ENCODE results near the gene TET3. TPM values are rescaled to one million over a fixed set of nuclear protein-coding genes. Genes with fewer than 3 reads are reported as not detected.

Gene TET3
- polyA plus RNA-seq, 1 of the 3 experiments (the other 2 are of a cell fraction), result 1.6 TPM

GRCh38 chr2:74008761-74009395 lies 24.2 kb downstream of the TET3 start (continued):
- no peak for TF ChIP-seq USF1 (IDR thresholded peaks at IDR 0.05; ENCODE audit: borderline replicate concordance, low read depth)
- TF ChIP-seq USF2 (IDR thresholded peaks at IDR 0.05; ENCODE audit: borderline replicate concordance, low read depth, low read length), result no peak
- TF ChIP-seq SIN3A (IDR thresholded peaks at IDR 0.05; ENCODE audit: borderline replicate concordance, low read depth, low read length), result no peak
- no peak for TF ChIP-seq IRF3 (IDR thresholded peaks at IDR 0.05; ENCODE audit: low read depth, low read length)
- no peak for TF ChIP-seq GABPA (IDR thresholded peaks at IDR 0.05; ENCODE audit: low read depth)
- no peak for TF ChIP-seq CTCF (IDR thresholded peaks at IDR 0.05)
- no peak for TF ChIP-seq RFX5 (IDR thresholded peaks at IDR 0.05; ENCODE audit: low read length)
- TF ChIP-seq NFIC (IDR thresholded peaks at IDR 0.05; ENCODE audit: borderline replicate concordance), result no peak
- TF ChIP-seq MEF2A (IDR thresholded peaks at IDR 0.05; ENCODE audit: borderline replicate concordance, low read depth), result no peak
- no peak for TF ChIP-seq MXI1 (IDR thresholded peaks at IDR 0.05; ENCODE audit: low read depth, low read length)

- Histone ChIP-seq H3K9me2 (no peaks in the 10 kb centered on the region), H3K4me3 (ENCODE audit: low read depth in 2 of 2, low read length in 1 of 2) (no peak overlapping the region), H3K9ac (no peak overlapping the region), H2AFZ (ENCODE audit: low read depth) (no peak overlapping the region), H3K79me2 (ENCODE audit: insufficient read depth) (no peaks in the 10 kb centered on the region), H3K27ac (ENCODE audit: low read depth in 2 of 2, low read length in 1 of 2) (no peak overlapping the region; a peak in 1 of 4 replicates), H4K20me1 (ENCODE audit: insufficient read depth) (no peaks in the 10 kb centered on the region; the same call in 1 of the 2 replicates), H3K36me3 (replicated peaks in 1 of 2; ENCODE audit: control insufficient read depth in 1 of 2, insufficient read depth in 2 of 2, low read length in 1 of 2) (peaks cover 0 to 17% of the 10 kb centered on the region in 2 experiments), H3K4me2 (no peak overlapping the region), H3F3A (replicated peaks; ENCODE audit: insufficient read depth) (no peaks in the 10 kb centered on the region), H3K9me3 (no peaks in the 10 kb centered on the region), H3K4me1 (ENCODE audit: control insufficient read depth in 1 of 2, insufficient read depth in 2 of 2, low read depth in 1 of 2, low read length in 1 of 2) (peaks cover 10 to 44% of the 10 kb centered on the region in 2 experiments; a peak in 3 of 4 replicates), H3K27me3 (ENCODE audit: insufficient read depth) (no peaks in the 10 kb centered on the region)
- CTCF ChIA-PET, result interaction anchor here (1.0 to 1.6 kb wide), 2 partner anchors 21 to 162 kb away, joined by 3 to 4 read pairs; no protein-coding TSS in a partner anchor
- DNase-seq, result no peak
- POLR2A ChIA-PET, result no interaction called here
- TF ChIP-seq TCF12 (IDR thresholded peaks at IDR 0.05) (no peak), NFIC (IDR thresholded peaks at IDR 0.05; ENCODE audit: borderline replicate concordance) (no peak), IRF3 (IDR thresholded peaks at IDR 0.05; ENCODE audit: low read depth, low read length) (no peak), NRF1 (IDR thresholded peaks at IDR 0.05; ENCODE audit: low read depth, low read length) (no peak), TAF1 (IDR thresholded peaks at IDR 0.05; ENCODE audit: borderline replicate concordance, low read depth, low read length) (no peak), EZH2phosphoT487 (IDR thresholded peaks at IDR 0.05; ENCODE audit: borderline replicate concordance, low read depth) (no peak)
These were observed 24.9 kb downstream of the TET3 start for GRCh38 chr2:74009577-74009976.
